A673 (cell line): ENCODE results near the gene FUNDC1.

ENCODE experiments used
- EZH2 ChIP-seq: fragments of 200-600 bp; sonication (generic); IDR thresholded peaks from 2 replicates; pipeline ENCODE4 v1.6.1; 2017; ENCODE audit warnings: borderline replicate concordance, low read depth, mild to moderate bottlenecking, mixed read lengths, antibody characterized with exemption, low read length; ENCODE audit not compliant: poor library complexity, severe bottlenecking
- TF ChIP-seq, protein P1 (sequence below): fragments of 300-800, 200-600 bp; sonication (generic); conservative IDR thresholded peaks from 2 replicates; pipeline ENCODE4 v1.5.1; 2017; ENCODE audit warnings: low read depth, mild to moderate bottlenecking, antibody characterized with exemption, low read length, moderate library complexity, mixed read lengths

DNA sequence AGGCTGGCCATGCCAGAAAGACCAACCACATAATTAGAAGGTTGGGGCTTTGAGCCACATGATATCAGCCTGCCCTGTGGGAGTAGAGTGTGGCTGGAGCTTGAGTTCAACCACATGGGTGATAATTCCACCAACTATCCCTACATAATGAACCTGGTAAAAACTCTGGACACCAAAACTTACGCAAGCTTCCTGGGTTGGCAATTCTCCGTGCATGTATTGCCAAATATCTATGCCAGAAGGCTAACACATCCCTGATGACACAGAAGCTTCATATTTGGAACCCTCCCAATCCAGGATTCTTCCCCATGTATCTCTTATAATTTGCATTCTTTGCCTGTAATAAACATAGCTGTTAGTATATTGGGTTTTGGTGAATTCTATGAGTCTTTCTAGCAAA lies 68.2 kb downstream of the FUNDC1 start:
- TF ChIP-seq, protein P1, sequence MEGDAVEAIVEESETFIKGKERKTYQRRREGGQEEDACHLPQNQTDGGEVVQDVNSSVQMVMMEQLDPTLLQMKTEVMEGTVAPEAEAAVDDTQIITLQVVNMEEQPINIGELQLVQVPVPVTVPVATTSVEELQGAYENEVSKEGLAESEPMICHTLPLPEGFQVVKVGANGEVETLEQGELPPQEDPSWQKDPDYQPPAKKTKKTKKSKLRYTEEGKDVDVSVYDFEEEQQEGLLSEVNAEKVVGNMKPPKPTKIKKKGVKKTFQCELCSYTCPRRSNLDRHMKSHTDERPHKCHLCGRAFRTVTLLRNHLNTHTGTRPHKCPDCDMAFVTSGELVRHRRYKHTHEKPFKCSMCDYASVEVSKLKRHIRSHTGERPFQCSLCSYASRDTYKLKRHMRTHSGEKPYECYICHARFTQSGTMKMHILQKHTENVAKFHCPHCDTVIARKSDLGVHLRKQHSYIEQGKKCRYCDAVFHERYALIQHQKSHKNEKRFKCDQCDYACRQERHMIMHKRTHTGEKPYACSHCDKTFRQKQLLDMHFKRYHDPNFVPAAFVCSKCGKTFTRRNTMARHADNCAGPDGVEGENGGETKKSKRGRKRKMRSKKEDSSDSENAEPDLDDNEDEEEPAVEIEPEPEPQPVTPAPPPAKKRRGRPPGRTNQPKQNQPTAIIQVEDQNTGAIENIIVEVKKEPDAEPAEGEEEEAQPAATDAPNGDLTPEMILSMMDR, result no peak
- TF ChIP-seq EZH2, result no peak
